CD4-positive, alpha-beta T cell treated with Interleukin-6 at 100 ng/mL for 8 hours (primary cell): ENCODE measurements around the gene MPRIP.
A peak's percentile ranks its signal among the peaks of the same experiment; 100 is the strongest.

Source experiments
- DNase-seq: peaks from one replicate; pipeline ENCODE4 v3.0.0-alpha.2; 2020; ENCODE audit warnings: mixed read lengths, low spot score

MPRIP gene

GRCh38 chr17:17165666-17166308, 123.5 kb downstream of the MPRIP start:
- no peak for DNase-seq

GRCh38 chr17:17166446-17166845, 124.2 kb downstream of the MPRIP start:
- no peak for DNase-seq

- DNase-seq, result no peak
Measured at GRCh38 chr17:17167356-17167755, 125.1 kb downstream of the MPRIP start.

- DNase-seq, result no peak
Measured at GRCh38 chr17:17167986-17168385, 125.7 kb downstream of the MPRIP start.

GRCh38 chr17:17168401-17168800, 126.1 kb downstream of the MPRIP start:
- no peak for DNase-seq

- no peak for DNase-seq
Measured at GRCh38 chr17:17169396-17169795, 127.1 kb downstream of the MPRIP start.

- no peak for DNase-seq
Measured at GRCh38 chr17:17170346-17170985, 128.2 kb downstream of the MPRIP start.

GRCh38 chr17:17171186-17171585, 128.9 kb downstream of the MPRIP start:
- DNase-seq, result no peak

GRCh38 chr17:17172001-17172939, 130.0 kb downstream of the MPRIP start:
- DNase-seq, result no peak

- DNase-seq, result no peak
Measured at GRCh38 chr17:17172990-17173389, 130.7 kb downstream of the MPRIP start.

- no peak for DNase-seq
Measured at GRCh38 chr17:17173921-17174320, 131.7 kb downstream of the MPRIP start.

- DNase-seq, result no peak
Measured at GRCh38 chr17:17175340-17175739, 133.1 kb downstream of the MPRIP start.

- peak; percentile 41 for DNase-seq
Measured at GRCh38 chr17:17175917-17176316, 133.7 kb downstream of the MPRIP start.

- DNase-seq, result peak; percentile 35
Measured at GRCh38 chr17:17176341-17176740, 134.1 kb downstream of the MPRIP start.

- DNase-seq, result no peak
Measured at GRCh38 chr17:17177176-17177575, 134.9 kb downstream of the MPRIP start.

GRCh38 chr17:17179371-17179827, 137.1 kb downstream of the MPRIP start:
- DNase-seq, result peak; percentile 62

GRCh38 chr17:17180141-17180603, 137.9 kb downstream of the MPRIP start:
- peak; percentile 42 for DNase-seq

GRCh38 chr17:17180741-17181525, 138.7 kb downstream of the MPRIP start:
- no peak for DNase-seq

- DNase-seq, result peak; percentile 76
Measured at GRCh38 chr17:17181666-17182597, 139.7 kb downstream of the MPRIP start.

- peak; percentile 24 for DNase-seq
Measured at GRCh38 chr17:17182598-17183136, 140.4 kb downstream of the MPRIP start.
